NCI-H146 (cell line): Measurements from ENCODE around the gene RNF31.

Experiments
- DNase-seq: peaks from one replicate; lab custom pipeline; 2025; lab: John Stamatoyannopoulos, UW

RNF31 gene

GRCh38 chr14:24137529-24138395 is 9.5 kb upstream of the RNF31 start:
- DNase-seq, result no peak

GRCh38 chr14:24138396-24139271 is 8.7 kb upstream of the RNF31 start:
- DNase-seq, result no peak

- no peak for DNase-seq
These were observed 7.9 kb upstream of the RNF31 start for GRCh38 chr14:24139272-24139934.

GRCh38 chr14:24141097-24141880 is 6.0 kb upstream of the RNF31 start, which contains the start of gene EMC9:
Gene EMC9, minus strand, starts transcription at chr14:24141591. Its CDS starts 287 bp downstream, at chr14:24141304.
- DNase-seq, result peak; percentile 100

GRCh38 chr14:24143511-24143910 is 3.8 kb upstream of the RNF31 start:
- DNase-seq, result no peak

GRCh38 chr14:24144451-24144850 is 2.8 kb upstream of the RNF31 start:
- no peak for DNase-seq

- DNase-seq, result no peak
These were observed 2.1 kb upstream of the RNF31 start for GRCh38 chr14:24145219-24145618.

- peak; percentile 46 for DNase-seq
These were observed 1.4 kb upstream of the RNF31 start for GRCh38 chr14:24145690-24146452.

DNA sequence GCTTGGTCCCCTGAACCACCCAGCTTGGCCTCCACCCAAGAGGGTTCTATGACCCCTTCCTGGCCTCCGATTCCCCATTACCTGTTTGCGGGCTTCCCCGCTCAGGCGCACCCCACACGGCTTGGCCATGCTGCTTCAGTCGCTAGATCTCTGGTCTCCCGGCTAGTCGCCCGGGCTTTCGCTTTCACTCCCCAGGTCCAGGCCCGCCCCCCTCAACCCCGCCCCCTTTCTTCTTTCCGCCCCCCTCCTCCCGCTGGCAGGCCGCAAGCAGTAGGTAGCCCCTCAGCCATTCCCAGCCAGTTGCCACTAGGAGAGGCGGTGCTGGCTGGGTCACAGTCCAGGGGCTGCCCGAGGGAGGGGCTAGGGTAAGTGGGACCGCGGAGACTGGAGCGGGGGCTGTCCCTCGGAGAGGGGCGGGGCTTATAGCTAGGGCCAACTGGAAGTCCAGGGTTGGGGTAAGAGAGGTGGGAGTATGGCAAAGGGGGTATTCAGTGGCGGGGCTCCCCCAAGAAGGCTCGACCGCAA is 783 bp upstream of the RNF31 start, which contains the start of gene PSME2:
PSME2 (minus strand) TSS at position 158 of the 525 bp plus-strand sequence; CDS start at position 129, 29 bp downstream.
- peak; percentile 99 for DNase-seq

GRCh38 chr14:24147761-24148428 is 597 bp downstream of the RNF31 start:
- DNase-seq, result peak; percentile 41

DNA sequence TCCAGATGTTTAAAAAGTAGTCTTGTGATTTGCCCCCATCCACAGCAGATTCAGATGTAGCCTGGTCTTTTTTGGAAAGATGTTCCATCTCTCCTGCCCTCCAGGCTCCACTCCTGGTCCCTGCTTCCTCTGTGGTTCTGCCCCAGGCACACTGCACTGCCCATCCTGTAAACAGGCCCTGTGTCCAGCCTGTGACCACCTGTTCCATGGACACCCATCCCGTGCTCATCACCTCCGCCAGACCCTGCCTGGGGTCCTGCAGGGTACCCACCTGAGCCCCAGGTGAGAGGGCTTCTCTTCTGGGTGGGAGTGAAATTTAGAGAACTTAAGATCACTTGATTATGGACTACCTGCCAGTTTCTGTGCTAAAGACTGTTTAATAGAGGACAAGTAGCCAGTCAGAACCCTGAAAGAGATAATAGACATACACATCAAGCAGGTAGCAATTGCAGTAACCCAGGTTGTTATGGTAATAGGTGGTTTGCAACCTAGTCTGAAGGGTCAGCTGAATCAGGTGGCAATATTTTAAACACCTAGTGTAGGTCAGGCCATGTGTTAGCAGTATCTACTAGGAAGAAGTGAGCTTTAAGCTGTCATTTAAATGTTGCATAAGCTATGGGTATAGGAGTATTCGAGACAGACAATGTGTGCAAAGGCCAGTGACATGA is 2.1 kb downstream of the RNF31 start:
- no peak for DNase-seq

DNA sequence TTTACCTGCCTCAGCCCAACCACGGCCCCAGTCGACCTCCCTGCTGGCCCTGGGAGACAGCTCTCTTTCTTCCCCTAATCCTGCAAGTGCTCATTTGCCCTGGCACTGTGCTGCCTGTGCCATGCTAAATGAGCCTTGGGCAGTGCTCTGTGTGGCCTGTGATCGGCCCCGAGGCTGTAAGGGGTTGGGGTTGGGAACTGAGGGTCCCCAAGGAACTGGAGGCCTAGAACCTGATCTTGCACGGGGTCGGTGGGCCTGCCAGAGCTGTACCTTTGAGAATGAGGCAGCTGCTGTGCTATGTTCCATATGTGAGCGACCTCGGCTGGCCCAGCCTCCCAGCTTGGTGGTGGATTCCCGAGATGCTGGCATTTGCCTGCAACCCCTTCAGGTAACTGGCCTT is 2.8 kb downstream of the RNF31 start:
- no peak for DNase-seq

DNA sequence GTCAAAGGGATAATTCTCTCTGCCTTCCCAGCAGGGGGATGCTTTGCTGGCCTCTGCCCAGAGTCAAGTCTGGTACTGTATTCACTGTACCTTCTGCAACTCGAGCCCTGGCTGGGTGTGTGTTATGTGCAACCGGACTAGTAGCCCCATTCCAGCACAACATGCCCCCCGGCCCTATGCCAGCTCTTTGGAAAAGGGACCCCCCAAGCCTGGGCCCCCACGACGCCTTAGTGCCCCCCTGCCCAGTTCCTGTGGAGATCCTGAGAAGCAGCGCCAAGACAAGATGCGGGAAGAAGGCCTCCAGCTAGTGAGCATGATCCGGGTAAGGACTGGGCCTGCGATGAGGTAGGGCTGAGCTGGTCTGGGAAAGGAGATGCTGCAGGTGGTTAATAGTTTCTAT is 3.3 kb downstream of the RNF31 start:
- no peak for DNase-seq

DNA sequence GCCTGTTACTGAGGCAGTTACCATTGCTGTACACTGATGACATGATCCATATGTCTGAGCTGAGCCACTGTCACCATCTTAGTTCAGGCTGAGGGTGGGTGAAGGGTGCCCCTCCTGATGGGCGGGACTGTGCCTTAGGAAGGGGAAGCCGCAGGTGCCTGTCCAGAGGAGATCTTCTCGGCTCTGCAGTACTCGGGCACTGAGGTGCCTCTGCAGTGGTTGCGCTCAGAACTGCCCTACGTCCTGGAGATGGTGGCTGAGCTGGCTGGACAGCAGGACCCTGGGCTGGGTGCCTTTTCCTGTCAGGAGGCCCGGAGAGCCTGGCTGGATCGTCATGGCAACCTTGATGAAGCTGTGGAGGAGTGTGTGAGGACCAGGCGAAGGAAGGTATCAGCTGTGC is 3.7 kb downstream of the RNF31 start:
- no peak for DNase-seq

GRCh38 chr14:24151404-24152080 is 4.2 kb downstream of the RNF31 start:
- no peak for DNase-seq

DNA sequence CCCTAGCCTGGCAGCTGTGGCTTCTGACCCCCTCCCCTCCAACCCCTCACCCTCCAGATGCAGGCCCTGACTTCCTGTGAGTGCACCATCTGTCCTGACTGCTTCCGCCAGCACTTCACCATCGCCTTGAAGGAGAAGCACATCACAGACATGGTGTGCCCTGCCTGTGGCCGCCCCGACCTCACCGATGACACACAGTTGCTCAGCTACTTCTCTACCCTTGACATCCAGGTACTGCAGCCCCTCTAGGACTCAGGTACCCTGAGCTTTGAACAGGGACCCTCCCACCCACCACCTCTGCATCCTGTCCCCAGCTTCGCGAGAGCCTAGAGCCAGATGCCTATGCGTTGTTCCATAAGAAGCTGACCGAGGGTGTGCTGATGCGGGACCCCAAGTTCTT is 7.8 kb downstream of the RNF31 start:
- no peak for DNase-seq

DNA sequence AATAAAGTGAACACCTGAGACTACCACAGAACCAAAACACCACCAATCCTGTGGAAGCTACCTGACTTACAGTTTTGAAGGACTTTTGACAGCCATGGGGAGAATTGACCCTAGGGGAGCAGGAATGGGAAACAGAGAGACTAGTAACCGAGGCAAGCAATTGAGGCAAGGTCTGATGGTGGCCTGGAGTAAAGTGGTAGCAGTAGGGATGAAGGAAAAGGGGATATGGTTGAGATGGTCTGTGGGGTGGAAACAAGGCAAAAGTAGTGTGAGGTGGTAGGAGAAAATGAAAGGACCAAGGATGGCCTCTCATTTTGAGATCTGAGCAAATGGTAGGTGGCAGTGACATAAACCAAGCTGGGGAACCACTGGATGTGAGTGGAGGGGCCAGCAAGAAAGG is 9.5 kb downstream of the RNF31 start:
- DNase-seq, result no peak

DNA sequence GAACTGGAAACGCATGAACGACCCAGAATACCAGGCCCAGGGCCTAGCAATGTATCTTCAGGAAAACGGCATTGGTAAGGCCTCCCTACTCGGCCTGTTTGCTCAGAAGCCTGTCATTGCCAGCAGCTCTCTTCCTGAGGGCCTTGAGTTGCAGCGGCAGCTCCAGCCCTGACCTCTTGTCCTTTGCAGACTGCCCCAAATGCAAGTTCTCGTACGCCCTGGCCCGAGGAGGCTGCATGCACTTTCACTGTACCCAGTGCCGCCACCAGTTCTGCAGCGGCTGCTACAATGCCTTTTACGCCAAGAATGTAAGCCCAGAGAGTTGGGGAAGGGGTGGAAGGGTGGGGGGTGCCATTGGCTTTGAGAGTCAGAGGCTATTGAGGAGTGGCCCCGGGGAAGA is 10.0 kb downstream of the RNF31 start:
- no peak for DNase-seq
